Measurements from ENCODE around the gene FYB2.
"Not testable (repeated sequence)": the region's sequence is repeated elsewhere in the genome, so short reads cannot be mapped to it uniquely, and the experiment has no call there.

The FYB2 gene

DNA sequence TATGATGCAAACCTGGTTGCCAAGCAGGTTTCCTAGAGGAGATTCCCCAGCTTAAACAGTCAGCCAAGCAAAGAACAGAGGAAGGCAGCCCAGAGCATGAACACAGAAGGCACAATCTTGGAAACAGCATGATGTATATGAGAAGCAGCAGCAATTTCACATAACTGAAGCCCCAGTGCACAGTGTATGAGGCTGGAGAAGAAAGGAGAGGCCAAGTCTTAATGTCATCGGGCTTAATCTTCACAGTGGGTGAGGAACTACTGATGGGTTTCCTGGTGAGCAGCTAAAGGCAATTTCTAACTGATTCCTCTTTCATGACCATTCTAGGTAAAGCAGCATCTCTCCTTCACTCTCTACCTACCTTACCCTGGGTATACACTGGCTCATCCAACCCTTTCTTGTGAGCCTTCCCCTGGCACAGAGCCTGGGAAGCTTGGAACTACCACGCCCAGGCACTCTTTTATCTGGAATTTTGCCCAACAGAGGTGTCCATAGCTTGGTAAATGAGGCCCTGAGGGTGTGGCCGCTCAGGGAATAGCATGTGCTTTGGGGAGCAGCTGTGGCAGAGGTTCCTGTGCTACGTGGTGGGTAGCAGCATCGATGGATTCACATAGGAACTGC is 22.0 kb downstream of the FYB2 start:
- DNase-seq (ENCODE audit: low read depth), result no peak

DNA sequence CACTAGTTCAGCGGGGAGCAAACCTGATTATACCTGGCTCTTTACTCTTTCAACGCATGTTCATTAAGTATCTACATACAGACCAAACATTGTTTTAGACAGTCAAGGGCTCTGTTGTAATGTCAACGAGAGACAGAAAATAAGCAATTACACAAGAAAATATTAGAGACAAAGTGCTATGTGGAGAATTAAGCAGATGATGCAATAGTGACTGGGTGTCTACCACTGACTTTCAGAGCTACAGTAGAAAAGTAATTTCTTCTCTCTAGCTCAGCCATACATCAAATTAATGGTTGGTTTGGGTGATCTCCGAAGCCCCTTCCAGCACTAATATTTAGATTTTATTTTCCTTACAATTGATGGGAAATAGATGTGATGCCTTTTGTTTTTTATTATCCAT is 23.3 kb downstream of the FYB2 start:
- DNase-seq (ENCODE audit: low read depth), result no peak

DNA sequence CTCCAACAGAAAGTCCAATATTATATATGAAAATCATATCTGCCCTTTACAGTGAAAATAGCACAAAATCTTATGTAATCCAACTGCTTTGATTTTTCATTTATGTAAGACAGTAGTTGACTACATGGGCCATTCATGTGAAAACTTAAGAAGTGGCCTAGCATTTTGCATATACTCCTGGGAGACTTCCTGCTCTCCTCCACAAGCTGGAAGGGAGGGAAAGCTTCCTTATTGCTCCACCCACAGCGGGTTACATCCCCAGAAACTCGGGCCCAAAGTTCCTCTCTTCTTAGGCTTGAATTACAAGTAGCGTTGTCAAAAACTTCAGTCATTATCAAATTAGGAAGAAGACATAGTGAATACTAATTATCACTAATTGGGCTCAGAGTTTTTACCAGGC is 29.2 kb downstream of the FYB2 start:
- DNase-seq (ENCODE audit: low read depth), result no peak

DNA sequence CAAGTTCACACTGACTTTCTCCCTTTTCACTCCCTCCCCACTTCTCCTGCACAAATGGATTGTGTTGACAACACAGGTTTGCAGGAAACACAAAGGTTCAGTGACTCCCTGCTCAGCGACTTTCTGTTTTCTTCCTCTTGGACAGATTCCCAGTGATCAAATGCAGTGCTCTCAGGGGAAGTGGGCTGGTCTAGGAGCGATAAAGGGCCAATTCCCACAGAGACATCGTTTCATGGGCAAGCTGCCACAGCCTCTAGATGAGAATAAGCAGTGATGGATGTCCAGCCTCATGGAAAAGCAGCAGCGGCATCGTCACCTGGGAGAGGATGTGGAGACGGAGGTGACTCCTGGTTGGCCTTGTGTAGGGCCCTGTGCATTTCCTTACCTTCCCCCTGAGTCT is 30.6 kb downstream of the FYB2 start:
- no peak for DNase-seq (ENCODE audit: low read depth)

DNA sequence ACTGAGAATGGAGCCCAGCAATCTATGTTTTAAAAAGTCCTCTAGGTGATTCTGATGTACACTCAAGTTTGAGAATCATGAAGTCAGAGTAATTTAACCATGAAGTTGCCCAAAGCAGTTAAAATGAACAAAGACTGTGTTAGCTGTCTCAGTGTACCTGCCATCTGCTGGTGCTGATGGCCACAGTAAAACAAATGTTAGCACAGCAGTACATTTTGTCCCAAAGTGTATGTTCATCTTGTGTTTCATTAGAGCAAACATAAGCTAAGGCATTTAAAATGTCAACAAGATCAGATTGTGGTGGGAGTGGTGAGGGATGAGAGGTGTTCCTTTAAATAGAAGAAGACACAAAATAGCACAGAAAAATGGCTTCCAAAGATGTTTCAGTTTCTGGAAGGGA is 31.1 kb downstream of the FYB2 start:
- no peak for DNase-seq (ENCODE audit: low read depth)

DNA sequence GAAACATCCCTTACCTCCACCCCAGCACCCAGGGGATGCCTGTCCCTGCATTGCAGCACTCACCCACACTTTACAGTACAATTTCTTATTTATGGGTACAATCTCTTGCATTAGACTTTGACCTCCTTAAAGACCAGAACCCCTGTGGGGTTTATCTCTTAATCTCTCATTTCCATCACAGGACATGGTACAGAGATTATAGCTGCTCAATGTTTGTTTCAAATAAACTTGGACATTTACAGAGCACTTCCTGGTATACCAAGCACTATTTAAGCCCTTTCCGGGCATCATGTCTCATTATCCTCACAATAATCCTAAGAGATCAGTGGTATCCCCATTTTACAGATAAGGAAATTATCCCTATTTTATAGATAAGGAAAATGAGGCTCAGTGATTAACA is 31.9 kb downstream of the FYB2 start:
- no peak for DNase-seq (ENCODE audit: low read depth)

DNA sequence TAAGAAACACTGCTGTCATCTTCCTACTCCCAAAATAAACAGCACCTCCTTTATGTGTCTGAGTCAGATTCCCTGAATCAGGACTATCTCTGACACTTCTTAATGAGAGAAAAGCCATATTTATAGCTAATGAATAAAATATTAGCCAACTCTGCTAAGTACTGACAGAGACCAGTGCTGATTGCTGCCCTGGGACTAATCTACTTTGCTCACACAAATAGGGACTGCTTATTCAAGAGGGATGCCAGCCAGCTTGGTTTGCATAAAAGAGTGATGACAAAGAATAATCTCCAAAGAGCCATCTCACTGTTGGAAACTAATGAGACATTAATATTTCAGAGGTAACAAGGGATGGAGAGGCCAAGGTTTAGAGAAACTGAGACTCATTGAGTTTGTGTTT is 36.4 kb downstream of the FYB2 start:
- no peak for DNase-seq (ENCODE audit: low read depth)

DNA sequence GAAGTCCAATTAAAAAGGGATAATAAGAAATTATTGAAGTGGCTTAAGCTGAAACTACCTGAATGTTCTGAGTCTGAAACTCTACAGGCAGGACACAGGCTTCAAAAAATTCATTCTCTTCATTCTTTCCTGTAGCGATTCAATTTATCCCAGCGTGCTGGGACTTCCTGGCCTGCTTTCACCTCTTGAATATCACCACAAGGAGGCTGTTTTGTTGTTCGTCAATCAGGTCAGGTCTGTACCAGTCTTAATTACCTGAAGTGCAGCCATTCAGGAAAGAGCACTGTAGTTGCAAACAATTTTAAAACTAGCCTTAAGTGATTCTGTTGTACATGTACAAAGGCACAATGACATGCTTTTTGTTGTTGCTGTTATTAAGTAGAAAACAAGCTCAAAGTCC is 38.4 kb downstream of the FYB2 start:
- DNase-seq (ENCODE audit: low read depth), result no peak

DNA sequence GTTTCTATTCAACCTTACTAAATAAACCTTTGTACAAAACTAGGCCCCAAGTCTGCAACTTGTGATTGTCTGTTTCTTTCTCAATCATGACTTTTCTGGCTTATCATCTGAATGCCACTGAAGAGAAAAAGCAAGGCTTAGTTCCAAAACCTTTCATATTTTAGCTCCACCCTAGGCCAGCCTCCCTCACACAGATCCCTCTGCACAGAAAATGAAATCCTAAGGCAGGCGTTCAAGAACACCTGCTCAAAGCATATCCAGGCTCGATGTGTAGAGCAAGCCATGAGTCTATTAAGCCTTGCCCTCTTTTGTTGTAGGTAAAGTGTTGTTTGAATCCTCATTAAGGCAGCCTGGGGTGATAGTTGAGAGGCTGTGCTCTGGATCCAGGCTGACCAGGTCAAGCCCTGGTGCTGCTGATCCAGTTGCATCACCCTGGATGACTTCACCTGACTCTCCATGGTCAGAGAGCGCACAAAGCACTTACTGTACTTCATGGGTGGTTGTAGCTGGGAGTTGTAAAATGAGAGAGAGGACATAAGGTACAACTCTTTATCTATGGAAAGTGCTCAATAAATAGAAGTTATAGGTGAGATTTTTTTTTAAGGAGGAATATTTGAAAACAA is 39.0 kb downstream of the FYB2 start:
- DNase-seq (ENCODE audit: low read depth), result no peak

DNA sequence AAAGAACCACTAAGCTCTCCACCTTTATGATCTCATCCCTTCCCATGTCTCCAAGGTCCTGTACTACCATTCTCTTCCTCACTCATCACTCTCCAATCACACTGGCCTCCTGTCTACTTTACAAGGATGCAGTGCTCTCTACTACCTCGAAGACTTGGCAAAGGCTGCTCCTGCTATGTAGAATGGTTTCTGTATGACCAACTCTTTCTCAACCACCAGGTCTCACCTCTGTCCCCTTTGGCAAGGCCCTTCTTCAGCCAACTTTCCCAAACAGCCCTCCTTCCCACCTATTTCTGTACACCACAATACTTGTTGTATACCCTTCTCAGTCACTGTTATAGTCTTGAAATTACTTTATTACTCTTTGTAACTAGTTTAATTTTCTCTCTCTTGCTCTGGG is 41.2 kb downstream of the FYB2 start:
- DNase-seq (ENCODE audit: low read depth), result no peak

DNA sequence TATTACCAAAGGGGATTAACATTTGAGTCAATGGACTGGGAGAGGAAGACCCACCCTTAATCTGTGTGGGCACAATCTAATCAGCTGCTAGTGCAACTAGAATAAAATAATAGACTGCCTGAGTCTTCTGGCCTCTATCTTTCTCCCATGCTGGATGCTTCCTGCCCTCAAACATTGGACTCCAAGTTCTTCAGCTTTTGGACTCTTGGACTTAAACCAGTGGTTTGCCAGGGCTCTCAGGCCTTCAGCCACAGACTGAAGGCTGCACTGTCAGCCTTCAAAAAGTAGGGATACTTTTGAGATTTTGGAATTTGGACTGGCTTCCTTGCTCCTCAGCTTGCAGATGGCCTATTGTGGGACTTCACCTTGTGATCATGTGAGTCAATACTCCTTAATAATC is 44.5 kb downstream of the FYB2 start:
- not testable (repeated sequence) for DNase-seq (ENCODE audit: low read depth)

DNA sequence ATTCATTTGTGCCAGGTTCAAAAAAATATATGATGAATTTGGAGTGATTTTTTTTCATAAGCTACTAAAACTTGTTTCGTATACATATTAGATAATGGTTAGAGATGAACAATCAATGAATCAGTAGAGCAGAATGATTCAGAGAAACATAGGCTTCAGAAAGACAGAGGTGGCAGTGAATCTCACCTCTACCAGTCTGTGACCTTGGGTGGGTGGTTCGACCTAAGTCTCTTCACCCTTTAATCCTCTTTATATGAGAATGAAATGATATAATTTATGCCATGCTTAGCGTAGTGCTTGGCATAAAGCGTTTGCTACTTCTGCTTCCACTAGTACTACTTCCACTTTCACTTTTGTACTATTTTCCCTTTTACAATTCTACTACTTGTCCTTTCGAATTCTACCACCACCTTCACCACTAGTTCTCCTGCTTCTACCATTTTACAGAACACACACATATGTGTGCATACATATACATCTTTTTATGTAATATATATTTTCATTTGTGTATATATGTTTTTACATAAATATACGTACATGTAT is 45.1 kb downstream of the FYB2 start:
- no peak for DNase-seq (ENCODE audit: low read depth)

DNA sequence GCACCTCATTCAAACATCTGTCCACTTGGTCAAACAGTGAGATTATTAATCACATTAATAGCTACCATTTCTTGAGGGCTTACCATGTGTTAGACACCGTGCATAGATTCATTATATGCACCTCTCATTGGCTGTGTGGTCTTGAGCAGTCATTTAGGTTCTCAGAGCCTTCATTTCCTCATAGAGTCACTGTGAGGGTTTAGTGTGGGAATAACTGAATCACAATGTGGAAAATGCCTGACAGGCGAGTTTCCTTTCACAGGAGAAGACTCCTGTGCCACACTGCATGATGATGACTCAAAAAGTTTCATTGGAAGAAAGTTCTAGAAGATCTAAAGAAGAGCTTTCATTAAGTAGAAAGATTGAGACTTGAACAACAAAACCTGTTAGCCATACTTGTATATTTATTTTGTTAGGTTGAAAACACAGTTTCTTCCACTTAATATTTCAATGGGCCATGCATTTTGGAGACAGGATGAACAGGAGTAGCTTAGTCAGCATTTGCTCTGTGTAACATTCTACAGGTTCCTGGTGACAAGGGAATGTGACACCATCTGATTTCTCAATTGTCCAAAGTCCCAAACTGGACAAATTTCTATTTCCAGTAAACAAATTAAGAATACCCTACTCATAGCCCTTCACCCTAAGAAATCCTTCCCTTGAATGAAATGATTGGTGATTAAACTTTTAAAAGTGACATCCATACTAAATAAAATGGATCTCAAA is 45.7 kb downstream of the FYB2 start:
- no peak for DNase-seq (ENCODE audit: low read depth)

DNA sequence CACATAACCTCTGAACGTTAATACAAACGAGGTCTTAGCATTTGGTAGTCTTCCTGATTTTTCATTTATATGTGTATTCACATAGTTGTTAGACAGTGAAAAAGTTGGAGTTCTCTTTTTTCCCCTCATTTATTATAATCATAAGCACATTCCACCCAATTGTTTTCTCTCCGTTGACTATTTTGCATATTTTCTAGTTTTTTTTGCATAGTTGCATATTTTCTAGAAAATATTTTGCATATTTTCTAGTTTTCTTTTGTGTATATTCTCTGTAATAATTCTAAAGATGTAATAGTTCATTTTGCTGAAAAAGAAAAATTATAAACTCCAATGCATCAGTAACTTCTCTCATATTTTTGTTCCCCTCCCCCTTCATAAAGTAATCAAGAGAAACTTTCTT is 47.5 kb downstream of the FYB2 start:
- DNase-seq (ENCODE audit: low read depth), result no peak

DNA sequence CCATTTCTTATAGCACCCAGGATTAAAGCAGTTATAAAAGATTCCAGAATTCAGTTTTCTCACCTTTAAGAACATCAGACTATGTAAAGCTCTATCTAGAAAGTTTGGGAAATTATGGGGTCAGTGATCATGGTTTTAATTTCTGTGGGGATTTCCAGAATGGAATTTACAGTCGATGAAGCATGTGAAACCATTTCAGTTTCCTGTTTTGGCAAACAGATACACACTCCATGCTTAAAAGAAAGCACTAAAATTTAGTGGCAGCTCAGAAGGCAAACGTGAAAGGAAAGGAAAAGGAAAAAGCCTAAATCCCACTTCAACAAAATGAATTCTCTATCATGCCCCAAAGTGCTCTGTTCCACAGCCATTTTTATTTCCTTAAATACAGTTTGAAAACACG is 60.4 kb downstream of the FYB2 start:
- DNase-seq (ENCODE audit: low read depth), result no peak

DNA sequence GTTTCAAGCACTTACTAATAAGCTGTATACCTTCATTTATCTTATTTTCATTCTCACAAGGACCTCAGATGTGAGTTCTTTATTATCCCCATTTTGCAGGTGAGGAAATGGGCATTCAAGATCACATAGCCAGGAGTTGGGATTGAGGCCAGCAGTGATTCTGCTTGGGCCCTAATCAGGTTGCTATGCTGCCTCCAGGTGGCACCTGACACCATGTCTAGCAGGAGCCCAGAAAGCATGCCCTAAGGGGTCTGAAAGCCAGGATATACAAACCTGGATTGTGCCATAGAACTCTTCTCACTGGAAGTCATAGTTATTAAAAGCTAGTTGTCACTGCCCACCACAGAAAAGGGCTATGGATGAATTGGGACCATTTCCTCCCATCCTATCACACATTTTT is 61.1 kb downstream of the FYB2 start:
- no peak for DNase-seq (ENCODE audit: low read depth)

DNA sequence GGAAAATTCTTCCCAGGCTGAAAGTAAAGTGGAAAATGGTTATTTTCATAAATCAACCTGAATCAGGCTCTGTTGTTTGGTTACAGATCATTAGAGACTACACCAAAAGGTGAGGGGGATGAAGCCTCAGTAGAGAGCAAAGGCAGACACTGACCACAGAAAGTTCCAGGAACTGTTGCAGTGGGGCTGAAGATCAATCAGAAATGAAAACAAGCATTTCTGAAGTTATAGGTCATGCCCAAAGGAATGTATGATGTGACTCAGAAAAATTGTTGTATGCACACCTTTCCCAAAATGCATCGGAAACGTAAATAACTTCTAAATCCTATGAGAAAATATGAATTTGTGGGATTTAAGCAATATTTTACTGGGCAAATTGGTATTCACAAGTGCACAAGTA is 63.3 kb downstream of the FYB2 start:
- DNase-seq (ENCODE audit: low read depth), result no peak

DNA sequence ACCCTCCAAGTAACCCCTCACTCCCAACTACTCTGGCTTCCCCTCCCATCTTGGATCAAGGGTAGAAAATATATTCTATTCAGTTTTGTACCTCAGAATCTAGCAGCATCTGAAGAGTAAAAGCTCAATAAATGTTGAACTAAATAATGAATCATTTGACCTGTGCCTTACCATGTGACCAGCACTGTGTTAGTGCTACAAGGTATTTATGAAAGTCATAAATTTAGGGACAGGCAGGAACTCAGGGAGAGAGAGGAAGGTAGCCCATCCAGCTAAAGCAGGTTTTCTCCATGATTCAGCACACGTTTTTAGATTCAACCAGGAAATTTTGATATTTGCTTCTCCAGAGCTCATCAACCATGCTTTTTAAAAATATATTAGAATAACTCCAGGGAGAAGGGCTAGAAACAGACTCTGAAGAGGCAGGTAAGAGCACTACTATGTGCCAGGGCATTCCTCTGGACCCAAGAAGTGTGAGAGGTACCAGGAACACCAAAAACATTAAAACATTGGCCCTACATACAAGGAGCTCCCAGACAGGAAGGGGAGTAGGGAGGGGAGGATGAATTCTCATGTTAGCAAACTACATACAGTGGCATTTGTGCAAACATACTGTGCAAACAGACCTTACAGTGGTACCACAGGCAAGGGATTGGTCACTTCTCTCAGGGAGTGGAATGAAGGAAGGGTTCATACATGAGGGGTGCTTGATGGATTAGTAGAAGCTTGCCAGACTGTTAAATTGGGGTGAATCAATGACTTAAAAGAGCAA is 64.3 kb downstream of the FYB2 start:
- DNase-seq (ENCODE audit: low read depth), result no peak

DNA sequence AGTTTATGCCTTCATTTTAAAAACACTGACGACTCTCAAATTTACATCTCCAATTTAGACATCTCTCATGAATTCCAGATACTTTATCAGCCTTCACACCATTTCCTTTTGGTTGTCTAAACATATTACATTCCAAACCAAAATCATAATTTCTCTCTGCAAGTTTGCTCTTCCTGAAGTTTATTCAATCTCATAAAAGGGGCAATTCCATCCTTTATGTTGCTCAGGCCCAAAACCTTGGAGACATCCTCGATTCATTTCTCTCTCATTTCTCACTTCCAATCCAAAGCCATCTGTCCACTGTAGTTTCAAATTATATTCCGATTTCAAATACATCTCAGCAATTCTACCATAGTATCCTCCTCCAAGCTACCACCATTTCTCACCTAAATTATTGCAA is 74.0 kb downstream of the FYB2 start:
- no peak for DNase-seq (ENCODE audit: low read depth)

DNA sequence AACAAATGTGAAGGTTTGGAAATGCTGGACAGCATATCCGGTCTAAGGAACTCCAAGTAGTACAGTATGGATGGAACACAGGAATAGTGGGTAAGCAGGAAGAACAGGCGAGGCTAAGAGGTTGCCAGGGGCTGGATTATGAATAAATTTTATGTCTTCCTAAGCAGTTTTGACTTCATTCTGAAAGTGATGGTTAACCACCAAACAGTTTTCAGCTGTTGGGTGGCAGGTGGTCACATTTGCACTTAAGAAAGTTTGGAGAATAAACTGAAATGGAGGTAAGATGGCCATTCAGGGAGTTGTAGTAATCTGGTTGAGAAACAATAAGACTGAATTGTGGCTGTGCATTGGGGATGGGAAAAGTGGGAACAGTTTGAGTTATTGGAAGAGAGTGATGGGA is 90.2 kb downstream of the FYB2 start:
- no peak for DNase-seq (ENCODE audit: low read depth)

DNA sequence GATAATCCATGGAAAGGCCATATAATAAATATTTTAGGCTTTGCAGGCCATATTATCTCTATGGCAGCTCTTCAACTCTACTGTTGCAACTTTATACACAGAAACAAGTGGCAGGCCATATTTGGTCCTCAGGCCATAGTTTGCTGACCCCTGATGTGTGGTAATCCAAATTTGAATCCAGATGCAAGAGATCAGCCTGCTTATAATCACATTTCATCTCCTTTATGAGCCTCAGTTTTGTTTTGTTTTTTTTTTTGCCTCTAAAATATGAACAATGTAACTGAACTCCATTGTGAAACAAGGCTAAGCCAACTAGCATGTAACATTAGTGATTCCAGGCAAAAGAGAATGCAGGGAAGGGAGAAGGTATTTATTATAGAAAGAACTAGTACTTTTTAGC is 92.5 kb downstream of the FYB2 start:
- DNase-seq (ENCODE audit: low read depth), result no peak

DNA sequence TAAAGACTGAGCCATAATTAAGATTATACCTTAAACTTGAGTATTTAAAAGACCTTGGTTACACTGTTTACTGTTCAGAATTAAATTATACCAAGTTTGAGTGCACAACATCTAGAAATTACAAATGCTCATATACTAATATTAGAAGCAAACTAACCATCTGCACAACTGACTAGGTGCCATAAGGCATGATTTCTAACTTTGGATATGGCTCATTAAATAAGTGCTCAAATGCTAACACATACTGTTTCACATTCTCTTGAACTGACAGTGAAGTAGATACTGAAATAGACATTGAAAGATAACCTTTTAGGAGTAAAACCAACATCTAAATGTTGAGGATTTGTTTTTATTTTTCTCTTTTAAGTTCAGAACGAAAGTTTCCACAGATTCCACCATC is 100.0 kb downstream of the FYB2 start:
- no peak for DNase-seq (ENCODE audit: low read depth)

DNA sequence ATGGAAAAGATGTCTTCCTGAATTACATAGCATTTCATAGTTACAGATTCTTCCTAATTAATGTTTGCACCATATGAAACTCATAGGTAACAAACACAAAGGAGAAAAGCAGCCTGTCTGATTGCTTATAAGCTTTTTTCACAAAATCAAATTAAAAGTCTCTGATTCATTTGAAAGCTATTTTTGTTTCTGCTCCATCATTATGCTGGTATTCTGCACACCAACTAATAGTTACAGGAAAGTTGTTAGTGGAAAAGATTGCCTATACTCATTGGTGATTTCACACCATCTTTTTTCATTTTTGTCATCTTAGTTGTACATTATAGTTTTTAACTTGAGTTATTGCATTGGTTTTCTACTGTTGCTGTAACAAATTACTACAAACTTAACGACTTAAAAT is 104.0 kb downstream of the FYB2 start:
- DNase-seq (ENCODE audit: low read depth), result no peak

Data from stimulated activated CD8-positive, alpha-beta memory T cell treated with anti-CD3 and anti-CD28 coated beads, Interleukin-15, amount 100 ng/mL, for 24 hours (primary cell).